Retinal pigment epithelial cell (primary cell): ENCODE results near the gene PCA3.

Experiments used
- DNase-seq: peaks from one replicate; pipeline ENCODE4 v3.0.0-alpha.2; 2010; ENCODE audit warnings: low read depth
- H3K4me3 ChIP-seq: 2 replicates; pipeline ENCODE4 v1.5.1; 2011; ENCODE audit warnings: mild to moderate bottlenecking, low read length, control low read depth, moderate library complexity
- TF ChIP-seq, protein P1 (sequence below): conservative IDR thresholded peaks from 2 replicates; pipeline ENCODE4 v1.5.1; 2011; ENCODE audit warnings: low read depth, low read length, control low read depth, inconsistent platforms

Gene PCA3

DNA sequence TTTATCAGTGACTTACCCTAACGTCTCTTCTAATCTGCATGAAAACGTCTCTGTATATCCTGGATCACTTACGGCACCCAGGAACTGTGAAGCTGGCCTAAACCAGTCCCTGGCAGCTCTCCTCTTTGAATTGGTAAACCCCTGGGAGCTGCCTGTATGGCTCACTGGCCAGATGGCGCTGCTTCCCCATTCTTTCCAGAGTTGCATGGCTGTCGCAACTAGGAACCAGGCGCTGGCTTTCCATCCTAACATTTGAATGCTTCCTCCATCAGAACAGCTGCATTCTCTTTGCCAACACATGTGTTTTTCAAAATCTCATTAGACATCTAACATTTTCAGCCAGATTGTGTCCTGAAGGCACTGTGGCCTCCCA lies 8.0 kb upstream of the PCA3 start:
- DNase-seq = no peak

DNA sequence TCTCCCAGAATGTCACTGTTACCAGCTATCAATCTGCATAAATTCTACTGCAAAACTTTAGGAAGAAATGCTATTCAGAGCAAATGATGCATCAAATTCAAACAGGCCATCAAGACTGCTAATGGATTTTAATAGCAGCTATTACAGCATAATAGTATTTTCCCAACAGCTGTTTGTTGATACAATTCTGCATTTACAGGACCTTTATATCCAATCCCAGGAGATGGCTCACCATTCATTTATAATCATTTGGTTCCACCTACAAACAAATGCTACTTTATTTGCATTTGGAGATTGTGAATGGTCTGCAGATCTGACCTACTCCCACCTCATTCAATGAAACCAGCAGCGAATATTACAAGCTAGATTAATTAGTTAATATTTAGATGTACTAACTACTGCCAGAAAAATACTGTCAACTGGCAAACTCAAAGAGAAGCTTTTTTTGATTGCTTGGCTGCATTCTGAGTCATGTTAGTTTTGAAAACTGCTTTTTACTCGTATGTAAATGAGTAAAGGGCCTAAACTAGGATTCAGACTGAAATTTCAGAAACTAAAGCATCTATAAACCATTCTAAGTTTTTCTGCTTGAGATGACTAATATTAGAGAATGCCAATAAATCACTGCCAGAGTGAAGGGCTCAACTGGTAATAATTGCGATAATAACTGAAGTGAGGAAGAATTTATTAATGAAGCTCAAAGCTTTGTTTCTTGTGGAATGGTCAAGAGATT lies 7.1 kb upstream of the PCA3 start:
- TF ChIP-seq, protein P1, sequence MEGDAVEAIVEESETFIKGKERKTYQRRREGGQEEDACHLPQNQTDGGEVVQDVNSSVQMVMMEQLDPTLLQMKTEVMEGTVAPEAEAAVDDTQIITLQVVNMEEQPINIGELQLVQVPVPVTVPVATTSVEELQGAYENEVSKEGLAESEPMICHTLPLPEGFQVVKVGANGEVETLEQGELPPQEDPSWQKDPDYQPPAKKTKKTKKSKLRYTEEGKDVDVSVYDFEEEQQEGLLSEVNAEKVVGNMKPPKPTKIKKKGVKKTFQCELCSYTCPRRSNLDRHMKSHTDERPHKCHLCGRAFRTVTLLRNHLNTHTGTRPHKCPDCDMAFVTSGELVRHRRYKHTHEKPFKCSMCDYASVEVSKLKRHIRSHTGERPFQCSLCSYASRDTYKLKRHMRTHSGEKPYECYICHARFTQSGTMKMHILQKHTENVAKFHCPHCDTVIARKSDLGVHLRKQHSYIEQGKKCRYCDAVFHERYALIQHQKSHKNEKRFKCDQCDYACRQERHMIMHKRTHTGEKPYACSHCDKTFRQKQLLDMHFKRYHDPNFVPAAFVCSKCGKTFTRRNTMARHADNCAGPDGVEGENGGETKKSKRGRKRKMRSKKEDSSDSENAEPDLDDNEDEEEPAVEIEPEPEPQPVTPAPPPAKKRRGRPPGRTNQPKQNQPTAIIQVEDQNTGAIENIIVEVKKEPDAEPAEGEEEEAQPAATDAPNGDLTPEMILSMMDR = no peak
- no peak for DNase-seq
- H3K4me3 ChIP-seq = no peak overlapping the region

More for the DNA sequence above, 8.0 kb upstream of the PCA3 start:
- no peak overlapping the region for H3K4me3 ChIP-seq
- TF ChIP-seq, protein P1 = peak; percentile 11

GRCh38 chr9:76758476-76758875 lies 5.8 kb upstream of the PCA3 start:
- TF ChIP-seq, protein P1 = no peak
- H3K4me3 ChIP-seq = no peak overlapping the region
- no peak for DNase-seq

GRCh38 chr9:76759732-76760131 lies 4.5 kb upstream of the PCA3 start:
- no peak overlapping the region for H3K4me3 ChIP-seq
- no peak for DNase-seq
- TF ChIP-seq, protein P1 = no peak

DNA sequence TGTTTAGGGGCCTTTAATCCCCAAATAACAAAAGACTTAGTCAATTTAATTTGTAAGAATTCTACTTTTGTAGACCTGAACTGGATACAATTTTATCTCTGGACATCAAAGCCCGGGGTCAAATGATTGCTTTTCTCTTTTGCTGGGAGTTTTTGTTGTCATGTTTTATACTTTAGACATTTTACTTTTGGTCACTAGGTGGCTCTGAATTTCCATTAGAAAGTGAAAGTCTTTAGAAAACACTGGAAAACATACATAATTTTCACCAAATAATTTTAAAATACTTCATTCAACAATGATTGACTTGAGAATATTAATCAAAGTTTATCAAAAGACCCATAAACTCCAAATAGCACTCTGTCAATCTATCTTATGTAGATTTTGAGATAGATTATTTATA lies 2.8 kb upstream of the PCA3 start:
- no peak for DNase-seq
- TF ChIP-seq, protein P1 = peak; percentile 46
- H3K4me3 ChIP-seq = no peak overlapping the region

DNA sequence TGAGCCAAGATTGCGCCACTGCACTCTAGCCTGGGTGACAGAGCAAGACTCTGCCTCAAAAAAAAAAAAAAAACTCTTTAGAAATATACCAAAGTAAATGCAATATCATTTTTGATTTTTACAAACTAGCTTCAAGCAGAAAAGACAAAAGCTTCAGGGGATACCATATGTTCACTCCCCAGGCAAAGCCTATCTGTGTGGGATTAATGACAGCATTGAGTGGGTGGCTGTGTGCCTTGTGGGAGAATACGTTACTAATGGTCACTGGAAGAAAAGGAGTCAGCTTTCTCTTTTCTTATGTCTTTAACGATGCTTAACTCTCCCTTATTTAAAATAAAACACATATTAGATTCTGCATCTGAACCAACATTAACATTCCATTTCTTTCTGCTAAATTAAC lies 1.9 kb downstream of the PCA3 start:
- no peak for DNase-seq
- TF ChIP-seq, protein P1 = no peak
- no peak overlapping the region for H3K4me3 ChIP-seq

- peak; percentile 32 for DNase-seq
- no peak overlapping the region for H3K4me3 ChIP-seq
- TF ChIP-seq, protein P1 = no peak
Observed at GRCh38 chr9:76772686-76773445, 8.6 kb downstream of the PCA3 start.
